ENCODE data around the gene SRCAP.
A peak's percentile ranks its signal among the peaks of the same experiment; 100 is the strongest.

Gene SRCAP

GRCh38 chr16:30786115-30786935, 87.4 kb downstream of the SRCAP start:
- no peak for DNase-seq (ENCODE audit: low read depth)
- no peak for TF ChIP-seq CTCF (IDR thresholded peaks at IDR 0.05; ENCODE audit: control insufficient read depth, extremely low read depth, insufficient read depth)
- H3K4me3 ChIP-seq (ENCODE audit: low read depth, low read length) = peak overlapping the region; percentile 85

GRCh38 chr16:30786936-30787612, 88.1 kb downstream of the SRCAP start, which contains the start of gene ZNF629:
Gene ZNF629, minus strand, starts transcription at chr16:30787205. Its CDS starts 2,723 bp downstream, at chr16:30784482.
- no peak for TF ChIP-seq CTCF (IDR thresholded peaks at IDR 0.05; ENCODE audit: control insufficient read depth, extremely low read depth, insufficient read depth)
- H3K4me3 ChIP-seq (ENCODE audit: low read depth, low read length) = peak within 1 kb of the TSS; percentile 85
- DNase-seq (ENCODE audit: low read depth) = no peak

- TF ChIP-seq CTCF (IDR thresholded peaks at IDR 0.05; ENCODE audit: control insufficient read depth, extremely low read depth, insufficient read depth) = no peak
- DNase-seq (ENCODE audit: low read depth) = no peak
- H3K4me3 ChIP-seq (ENCODE audit: low read depth, low read length) = peak overlapping the region; percentile 85
Observed at GRCh38 chr16:30787613-30788378, 88.8 kb downstream of the SRCAP start.

Data from LNCaP clone FGC (cell line).